Stimulated activated naive CD8-positive, alpha-beta T cell treated with anti-CD3 and anti-CD28 coated beads, Interleukin-15, amount 100 ng/mL, for 72 hours (primary cell): ENCODE measurements around the gene FAR2.
"Not testable (repeated sequence)": the region's sequence is repeated elsewhere in the genome, so short reads cannot be mapped to it uniquely, and the experiment has no call there.

Source experiments
- ATAC-seq: fragments of 150-1000 bp; cut with Tn5 transposase; 2 replicates; pipeline ENCODE4 v1.10.0; 2021; ENCODE audit warnings: mild to moderate bottlenecking, moderate library complexity
- DNase-seq, 2 donors: peaks; one replicate each; pipeline ENCODE4 v3.0.0; 2021 to 2022
- H3K27ac Mint-ChIP-seq, 2 donors: one replicate each; pipeline ENCODE4 v1.8.0; 2022; ENCODE audit warnings: mild to moderate bottlenecking in 2 of 2, mixed read lengths in 2 of 2, moderate library complexity in 2 of 2
- H3K27me3 Mint-ChIP-seq: one replicate; pipeline ENCODE4 v1.8.0; 2022; ENCODE audit warnings: mixed read lengths
- H3K4me1 Mint-ChIP-seq: one replicate; pipeline ENCODE4 v1.8.0; 2022; ENCODE audit warnings: mild to moderate bottlenecking, mixed read lengths
- H3K4me3 Mint-ChIP-seq, 2 donors: one replicate each; pipeline ENCODE4 v1.8.0; 2022; ENCODE audit warnings: mild to moderate bottlenecking in 2 of 2, mixed read lengths in 2 of 2, moderate library complexity in 1 of 2
- H3K9me3 Mint-ChIP-seq, 2 donors: one replicate each; pipeline ENCODE4 v1.8.0; 2022; ENCODE audit warnings: mixed read lengths in 2 of 2

Gene FAR2

GRCh38 chr12:29167988-29168387 lies 18.9 kb downstream of the FAR2 start:
- no peak overlapping the region for H3K27ac Mint-ChIP-seq
- H3K27me3 Mint-ChIP-seq = no peaks in the 10 kb centered on the region
- no peak overlapping the region for H3K4me3 Mint-ChIP-seq
- ATAC-seq (no peak), DNase-seq (no peak)
- H3K9me3 Mint-ChIP-seq = no peaks in the 10 kb centered on the region
- peaks cover 12% of the 10 kb centered on the region for H3K4me1 Mint-ChIP-seq

GRCh38 chr12:29169978-29170377 lies 20.9 kb downstream of the FAR2 start:
- H3K27ac Mint-ChIP-seq, DNase-seq, ATAC-seq: not testable (repeated sequence)

GRCh38 chr12:29170478-29171084 lies 21.5 kb downstream of the FAR2 start:
- not testable (repeated sequence) for ATAC-seq, H3K4me1 Mint-ChIP-seq, H3K27me3 Mint-ChIP-seq, H3K4me3 Mint-ChIP-seq, H3K9me3 Mint-ChIP-seq, DNase-seq
- peak overlapping the region; percentile 36 to 45 for H3K27ac Mint-ChIP-seq

More at GRCh38 chr12:29169978-29170377, 20.9 kb downstream of the FAR2 start:
- H3K27me3 Mint-ChIP-seq, H3K4me1 Mint-ChIP-seq, H3K9me3 Mint-ChIP-seq, H3K4me3 Mint-ChIP-seq: not testable (repeated sequence)

- Mint-ChIP-seq H3K4me1 (peaks cover 7% of the 10 kb centered on the region), H3K27me3 (no peaks in the 10 kb centered on the region), H3K4me3 (no peak overlapping the region), H3K27ac (no peak overlapping the region), H3K9me3 (no peaks in the 10 kb centered on the region)
- ATAC-seq (no peak), DNase-seq (no peak)
These were observed 22.6 kb downstream of the FAR2 start for GRCh38 chr12:29171421-29172258.

- no peak for DNase-seq
- peaks cover 0 to 6% of the 10 kb centered on the region in 2 donors for H3K9me3 Mint-ChIP-seq
- no peaks in the 10 kb centered on the region for H3K27me3 Mint-ChIP-seq
- no peak overlapping the region for H3K27ac Mint-ChIP-seq
- no peak for ATAC-seq
- H3K4me1 Mint-ChIP-seq = no peaks in the 10 kb centered on the region
- H3K4me3 Mint-ChIP-seq = no peak overlapping the region
These were observed 27.9 kb downstream of the FAR2 start for GRCh38 chr12:29176941-29177340.

GRCh38 chr12:29182247-29182646 lies 33.2 kb downstream of the FAR2 start:
- H3K27me3 Mint-ChIP-seq, H3K4me1 Mint-ChIP-seq, ATAC-seq, DNase-seq, H3K27ac Mint-ChIP-seq, H3K4me3 Mint-ChIP-seq: not testable (repeated sequence)
- H3K9me3 Mint-ChIP-seq = peaks cover 7 to 15% of the 10 kb centered on the region in 2 donors

GRCh38 chr12:29187756-29188155 lies 38.7 kb downstream of the FAR2 start:
- Mint-ChIP-seq H3K27ac (no peak overlapping the region), H3K27me3 (no peaks in the 10 kb centered on the region), H3K4me1 (no peaks in the 10 kb centered on the region), H3K9me3 (peaks cover 6 to 7% of the 10 kb centered on the region in 2 donors), H3K4me3 (no peak overlapping the region)
- ATAC-seq (no peak), DNase-seq (no peak)

- Mint-ChIP-seq H3K27me3 (no peaks in the 10 kb centered on the region), H3K27ac (no peak overlapping the region), H3K9me3 (no peaks in the 10 kb centered on the region), H3K4me1 (no peaks in the 10 kb centered on the region), H3K4me3 (no peak overlapping the region)
- ATAC-seq (no peak), DNase-seq (no peak)
These were observed 42.3 kb downstream of the FAR2 start for GRCh38 chr12:29191267-29191850.

- DNase-seq (no peak), ATAC-seq (no peak)
- H3K9me3 Mint-ChIP-seq = peaks cover 0 to 4% of the 10 kb centered on the region in 2 donors
- no peaks in the 10 kb centered on the region for H3K27me3 Mint-ChIP-seq
- H3K4me1 Mint-ChIP-seq = no peaks in the 10 kb centered on the region
- no peak overlapping the region for H3K4me3 Mint-ChIP-seq
- no peak overlapping the region for H3K27ac Mint-ChIP-seq
These were observed 49.8 kb downstream of the FAR2 start for GRCh38 chr12:29198901-29199300.

- Mint-ChIP-seq H3K4me1 (no peaks in the 10 kb centered on the region), H3K27me3 (no peaks in the 10 kb centered on the region), H3K27ac (no peak overlapping the region), H3K4me3 (no peak overlapping the region), H3K9me3 (peaks cover 8% of the 10 kb centered on the region in 2 donors)
- no peak for DNase-seq
- ATAC-seq = no peak
These were observed 51.5 kb downstream of the FAR2 start for GRCh38 chr12:29200586-29200985.

GRCh38 chr12:29201296-29201695 lies 52.2 kb downstream of the FAR2 start:
- no peak for DNase-seq
- Mint-ChIP-seq H3K4me1 (no peaks in the 10 kb centered on the region), H3K27ac (no peak overlapping the region), H3K4me3 (no peak overlapping the region), H3K27me3 (no peaks in the 10 kb centered on the region), H3K9me3 (peaks cover 8% of the 10 kb centered on the region in 2 donors)
- no peak for ATAC-seq

GRCh38 chr12:29201746-29202145 lies 52.7 kb downstream of the FAR2 start:
- Mint-ChIP-seq H3K4me1 (no peaks in the 10 kb centered on the region), H3K9me3 (peaks cover 8% of the 10 kb centered on the region in 2 donors), H3K4me3 (no peak overlapping the region)

GRCh38 chr12:29204521-29204920 lies 55.4 kb downstream of the FAR2 start:
- Mint-ChIP-seq H3K9me3 (peaks cover 8% of the 10 kb centered on the region in 2 donors), H3K27me3 (no peaks in the 10 kb centered on the region), H3K27ac (no peak overlapping the region), H3K4me3 (no peak overlapping the region), H3K4me1 (no peaks in the 10 kb centered on the region)
- DNase-seq (no peak), ATAC-seq (no peak)

More at GRCh38 chr12:29201746-29202145, 52.7 kb downstream of the FAR2 start:
- ATAC-seq (no peak), DNase-seq (no peak)
- no peak overlapping the region for H3K27ac Mint-ChIP-seq
- no peaks in the 10 kb centered on the region for H3K27me3 Mint-ChIP-seq

- DNase-seq (no peak), ATAC-seq (no peak)
- peaks cover 8% of the 10 kb centered on the region in 2 donors for H3K9me3 Mint-ChIP-seq
- H3K4me1 Mint-ChIP-seq = no peaks in the 10 kb centered on the region
- no peak overlapping the region for H3K4me3 Mint-ChIP-seq
- no peak overlapping the region for H3K27ac Mint-ChIP-seq
- H3K27me3 Mint-ChIP-seq = no peaks in the 10 kb centered on the region
These were observed 58.0 kb downstream of the FAR2 start for GRCh38 chr12:29207120-29207519.

GRCh38 chr12:29208060-29208459 lies 59.0 kb downstream of the FAR2 start:
- Mint-ChIP-seq H3K4me1 (no peaks in the 10 kb centered on the region), H3K27me3 (no peaks in the 10 kb centered on the region), H3K27ac (no peak overlapping the region), H3K9me3 (peaks cover 5 to 8% of the 10 kb centered on the region in 2 donors), H3K4me3 (no peak overlapping the region)
- no peak for DNase-seq
- no peak for ATAC-seq
